ENCODE data around the gene ALX3.

The ALX3 gene

GRCh38 chr1:110070671-110071242 lies at the start of gene ALX3:
Gene ALX3, minus strand, starts transcription at chr1:110070672. Its CDS starts 60 bp downstream, at chr1:110070612.
- no peak for DNase-seq

- no peak for DNase-seq
Measured at GRCh38 chr1:110119843-110120242, 49.4 kb upstream of the ALX3 start.

GRCh38 chr1:110118636-110119396 lies 48.3 kb upstream of the ALX3 start:
- no peak for DNase-seq

DNA sequence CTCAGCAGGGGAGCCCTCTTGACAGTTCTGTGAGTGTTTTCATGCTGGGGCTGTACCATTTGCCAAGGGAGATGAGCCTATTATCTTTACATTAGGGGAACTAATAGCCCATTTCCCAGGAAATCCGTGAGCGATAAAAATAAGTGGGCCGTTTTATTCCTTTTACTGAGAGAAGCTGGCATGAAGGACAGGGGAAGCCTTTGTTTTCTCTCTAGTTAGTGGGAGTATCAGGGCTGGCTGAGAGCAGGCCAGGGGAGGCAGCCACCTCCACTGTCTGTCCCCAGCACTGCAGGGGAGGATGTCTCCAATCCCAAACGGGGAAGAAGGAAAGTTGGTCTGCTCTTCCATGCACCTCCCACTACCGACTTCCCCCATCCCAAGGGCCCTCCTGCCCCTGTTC lies 44.3 kb upstream of the ALX3 start:
- no peak for DNase-seq

DNA sequence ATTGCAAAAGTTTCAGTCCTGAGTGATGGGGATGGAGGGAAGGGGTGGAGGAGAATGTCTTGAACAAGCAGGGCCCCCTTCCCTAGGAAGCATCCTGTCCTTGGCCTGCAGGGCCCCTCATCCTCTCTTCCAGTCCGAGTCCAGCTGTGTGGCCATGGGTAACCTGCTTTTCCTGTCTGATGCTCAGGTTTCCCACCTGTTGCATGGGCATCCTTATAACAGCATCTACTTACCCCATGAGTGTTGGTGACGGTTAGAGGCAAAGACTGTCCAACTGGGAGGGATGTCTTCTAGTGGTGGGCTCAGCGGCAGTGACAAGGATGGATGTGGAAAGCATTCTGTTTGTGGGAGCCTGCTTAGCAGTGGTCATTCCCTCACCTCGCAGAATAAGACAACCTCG lies 43.7 kb upstream of the ALX3 start:
- DNase-seq, result no peak

- DNase-seq, result no peak
Measured at GRCh38 chr1:110113551-110113950, 43.1 kb upstream of the ALX3 start.

DNA sequence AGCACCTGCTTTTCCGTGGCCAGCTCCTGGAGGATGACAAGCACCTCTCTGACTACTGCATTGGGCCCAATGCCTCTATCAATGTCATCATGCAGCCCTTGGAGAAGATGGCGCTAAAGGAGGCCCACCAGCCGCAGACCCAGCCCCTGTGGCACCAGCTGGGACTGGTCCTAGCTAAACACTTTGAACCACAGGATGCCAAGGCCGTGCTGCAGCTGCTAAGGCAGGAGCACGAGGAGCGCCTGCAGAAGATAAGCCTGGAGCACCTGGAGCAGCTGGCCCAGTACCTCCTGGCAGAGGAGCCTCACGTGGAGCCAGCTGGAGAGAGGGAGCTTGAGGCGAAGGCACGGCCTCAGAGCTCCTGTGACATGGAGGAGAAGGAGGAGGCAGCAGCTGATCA lies 42.2 kb upstream of the ALX3 start:
- no peak for DNase-seq

- DNase-seq, result no peak
Measured at GRCh38 chr1:110112143-110112542, 41.7 kb upstream of the ALX3 start, which contains the start of gene UBL4B. Gene UBL4B, plus strand, starts transcription at chr1:110112443. Its CDS starts 92 bp downstream, at chr1:110112535.

- DNase-seq, result no peak
Measured at GRCh38 chr1:110111081-110111480, 40.6 kb upstream of the ALX3 start.

DNA sequence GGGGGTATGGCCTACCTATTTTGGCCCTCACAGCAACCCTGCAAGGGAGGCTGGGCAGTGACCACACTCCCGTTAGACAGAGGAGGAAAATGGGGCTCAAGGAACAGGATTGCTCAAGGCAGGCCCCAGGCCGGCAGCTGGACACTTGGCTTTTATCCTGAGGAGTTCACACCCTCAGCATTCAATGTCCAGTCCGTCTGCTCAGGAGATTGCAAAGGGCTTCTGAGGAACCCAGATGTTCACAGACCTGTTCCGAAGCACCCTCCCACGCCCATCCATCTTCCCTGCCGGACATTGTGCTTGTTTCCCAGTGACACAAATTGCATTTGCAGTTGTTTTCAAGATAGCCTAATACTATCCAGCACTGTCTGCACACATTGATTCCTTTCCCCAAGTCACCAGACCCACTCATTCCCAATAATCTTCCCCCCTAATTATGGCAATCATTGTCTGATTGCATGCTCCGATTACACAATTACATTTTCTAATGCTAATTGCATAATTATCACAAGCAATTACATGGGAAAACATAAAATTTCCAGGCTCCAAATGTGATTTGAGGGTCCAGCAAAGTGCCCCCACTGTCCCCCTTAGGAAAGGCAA lies 37.5 kb upstream of the ALX3 start:
- peak; percentile 31 for DNase-seq

DNA sequence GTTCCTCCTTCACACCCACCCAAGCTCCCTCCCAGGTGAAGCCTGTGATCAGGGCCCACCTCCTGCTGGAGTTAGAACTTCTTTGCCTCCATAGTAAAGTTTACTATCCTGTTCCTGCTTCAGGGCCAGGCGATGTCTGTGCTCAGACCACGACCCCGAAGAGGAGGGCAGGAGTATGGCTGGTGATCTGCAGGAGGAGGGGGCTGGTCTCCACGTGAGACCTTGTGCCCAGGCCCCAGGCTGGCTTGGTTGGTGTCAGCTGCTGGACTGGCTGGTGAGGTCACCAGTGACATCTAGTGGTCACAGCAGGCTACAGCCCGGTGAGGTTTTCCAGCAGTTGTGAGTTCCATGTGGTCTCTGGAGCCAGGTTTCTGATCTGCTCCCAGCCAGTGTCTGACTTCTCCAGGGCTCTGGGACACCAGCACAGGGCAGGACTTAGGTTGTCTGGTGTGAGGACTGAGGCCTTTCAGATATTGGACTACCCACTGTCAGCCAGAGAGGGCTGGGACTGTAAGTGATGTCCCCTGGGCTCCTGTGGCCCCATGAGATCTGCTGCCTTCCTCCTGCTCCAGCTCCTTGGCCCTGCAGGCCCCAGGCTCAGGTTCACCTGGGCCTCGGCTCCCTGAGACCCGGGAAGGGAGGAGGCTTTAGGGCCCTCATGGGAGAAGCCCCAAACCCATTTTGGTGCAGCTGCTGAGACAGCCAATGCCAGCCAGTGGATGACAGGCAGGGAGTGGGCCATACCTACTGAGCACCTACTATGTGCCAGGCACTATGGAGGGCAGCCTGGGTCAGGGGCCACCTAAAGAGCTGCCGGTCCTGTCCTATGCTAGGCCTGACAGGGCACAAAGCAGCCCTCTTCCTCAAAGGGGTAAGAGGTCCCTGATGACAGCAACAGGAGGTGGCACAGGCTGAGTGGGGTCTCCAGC lies 35.8 kb upstream of the ALX3 start:
- DNase-seq, result peak; percentile 59

GRCh38 chr1:110102081-110102480 lies 31.6 kb upstream of the ALX3 start:
- DNase-seq, result no peak

DNA sequence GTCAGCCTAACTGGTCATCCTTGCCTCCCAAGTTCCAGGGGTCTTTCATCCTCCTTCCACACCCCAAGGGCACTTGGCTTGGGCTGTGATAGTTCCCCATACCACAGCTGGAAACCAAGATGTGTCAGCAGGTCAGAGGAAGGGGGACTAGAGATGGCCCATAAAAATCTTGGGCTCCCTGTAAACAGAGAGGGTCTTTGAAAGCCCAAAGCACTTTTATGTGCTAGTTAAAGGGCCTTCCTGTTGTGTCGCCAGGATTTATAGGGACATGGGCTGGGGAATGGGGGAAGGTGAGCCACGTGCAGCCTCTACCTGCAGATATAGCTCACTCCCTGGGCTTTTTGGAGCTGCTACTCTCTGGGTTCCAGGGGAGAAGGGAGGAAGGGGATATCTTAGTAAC lies 29.9 kb upstream of the ALX3 start:
- DNase-seq, result no peak

DNA sequence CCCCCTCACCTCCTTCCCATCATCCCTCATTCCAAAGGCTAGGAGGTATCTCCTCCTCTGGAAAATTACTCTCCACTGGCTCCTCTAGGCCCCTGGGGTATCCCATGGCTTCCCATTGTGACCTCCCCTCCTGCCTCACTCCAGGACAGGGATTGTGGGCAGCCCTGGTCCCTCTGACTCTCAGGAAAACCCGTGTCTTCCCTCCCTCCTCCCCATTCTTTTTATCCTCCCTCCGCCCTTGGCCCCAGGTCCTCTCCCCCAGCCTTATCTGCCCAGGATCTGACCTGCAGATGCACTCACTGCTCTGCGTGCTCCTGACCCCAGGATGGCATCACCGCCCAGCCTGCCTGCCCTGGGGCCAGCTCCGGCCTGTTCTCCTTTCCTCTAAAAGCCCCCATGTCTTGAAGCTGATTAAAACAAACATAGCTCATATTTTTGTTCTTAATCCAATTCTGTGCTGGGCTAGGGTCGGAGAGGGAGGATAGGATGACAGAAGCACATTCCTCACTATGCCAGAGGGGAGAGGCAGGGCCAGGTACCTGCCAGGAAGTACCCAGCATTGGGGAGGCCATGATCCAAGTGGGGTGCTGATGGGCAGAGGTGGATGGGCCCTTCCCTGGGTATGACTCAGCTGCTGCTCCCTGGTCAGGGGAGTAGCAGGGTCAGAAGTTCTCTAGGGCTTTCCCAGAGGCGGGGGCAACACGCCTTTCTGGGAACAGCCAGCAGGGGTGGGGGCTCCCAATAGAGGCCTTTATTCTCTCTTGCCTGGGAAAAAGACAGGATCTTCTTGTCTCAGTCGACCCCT lies 28.0 kb upstream of the ALX3 start:
- DNase-seq, result no peak

DNA sequence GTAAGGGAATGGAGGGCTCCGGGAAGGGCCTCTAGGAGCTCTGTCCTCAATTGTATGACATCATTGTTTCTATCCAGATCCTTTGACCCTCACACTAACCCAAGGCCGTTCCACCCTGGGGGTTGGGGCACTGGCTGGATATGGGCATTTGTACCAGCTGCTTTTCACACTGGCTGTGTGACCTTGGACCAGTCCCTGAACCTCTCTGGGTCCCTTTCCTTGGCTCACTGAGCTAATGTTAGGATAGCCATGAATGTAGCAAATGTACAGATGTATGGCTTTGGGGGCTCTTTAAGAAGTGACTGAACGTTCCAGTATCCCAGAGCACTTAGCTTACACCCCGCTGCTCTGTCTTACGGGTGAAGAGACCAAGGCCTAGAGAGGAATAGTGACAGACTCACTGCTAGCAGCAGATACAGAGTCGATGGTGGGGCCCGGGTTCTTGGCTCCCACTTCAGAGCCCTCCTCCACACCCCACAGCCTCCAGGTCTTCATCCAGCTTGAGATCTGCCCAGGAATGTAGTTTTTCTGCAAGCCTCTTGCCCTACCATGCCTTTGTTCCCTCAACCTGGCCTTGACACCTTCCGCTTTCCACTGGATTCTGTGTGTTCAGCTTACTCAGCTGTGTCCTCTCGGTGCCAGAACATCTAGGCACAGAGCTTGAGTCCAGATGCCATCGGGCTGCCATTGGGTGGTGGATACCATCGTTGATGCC lies 27.2 kb upstream of the ALX3 start:
- no peak for DNase-seq

DNA sequence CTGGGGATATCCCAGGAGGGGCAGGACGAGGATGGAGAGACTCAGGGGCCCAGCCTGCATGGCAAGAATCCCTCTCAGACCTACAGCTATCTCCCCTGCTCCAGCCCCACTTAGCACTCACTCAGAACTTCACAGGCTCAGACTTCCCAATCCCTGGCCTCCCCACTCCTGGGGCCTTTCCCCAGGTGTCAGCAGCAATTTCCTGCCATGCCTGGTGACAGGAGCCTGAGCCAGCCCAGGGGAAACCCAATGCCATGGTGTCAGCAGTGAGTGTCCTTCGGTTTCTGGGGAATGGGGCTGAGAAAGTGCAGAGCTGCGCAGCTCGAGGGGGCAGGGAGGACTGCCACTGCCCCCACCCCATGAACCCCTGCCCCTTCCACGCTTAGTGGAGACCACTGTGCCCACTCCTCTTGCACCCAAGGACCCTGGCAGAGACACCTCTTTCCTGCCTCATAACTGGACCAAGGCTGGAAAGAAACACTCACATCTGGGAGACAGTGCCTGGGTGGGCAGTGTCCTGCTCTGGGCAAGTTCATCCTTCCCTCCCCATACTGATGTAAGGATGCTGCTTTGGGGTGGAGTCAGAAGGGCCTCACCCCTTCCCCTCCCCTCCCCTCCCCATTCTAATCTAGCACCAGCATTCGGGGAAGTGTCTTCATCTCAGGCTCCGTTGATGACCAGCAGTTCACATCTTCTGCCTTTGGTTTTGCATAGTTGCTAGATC lies 24.6 kb upstream of the ALX3 start:
- DNase-seq, result no peak

- no peak for DNase-seq
Measured at GRCh38 chr1:110092991-110093390, 22.5 kb upstream of the ALX3 start.

- no peak for DNase-seq
Measured at GRCh38 chr1:110091791-110092190, 21.3 kb upstream of the ALX3 start.

DNA sequence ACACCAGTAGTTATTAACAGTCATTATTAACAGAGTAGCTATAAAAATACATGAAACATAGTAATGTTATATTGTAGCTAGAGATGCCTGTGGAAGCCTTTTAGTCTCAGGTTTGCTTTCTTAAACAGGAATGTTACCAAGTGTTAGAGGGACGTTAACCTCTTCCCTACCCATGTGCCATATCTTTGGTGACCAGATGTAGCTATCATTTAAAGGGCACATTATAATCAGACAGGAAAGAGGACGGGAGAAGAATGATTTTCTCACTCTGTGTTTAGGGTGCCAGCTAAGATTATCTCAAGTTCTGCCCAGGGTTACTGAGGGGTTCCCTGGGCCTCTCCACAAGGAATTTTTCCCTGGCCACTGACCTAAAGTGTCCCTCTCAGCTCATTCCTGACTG lies 20.9 kb upstream of the ALX3 start:
- no peak for DNase-seq

DNA sequence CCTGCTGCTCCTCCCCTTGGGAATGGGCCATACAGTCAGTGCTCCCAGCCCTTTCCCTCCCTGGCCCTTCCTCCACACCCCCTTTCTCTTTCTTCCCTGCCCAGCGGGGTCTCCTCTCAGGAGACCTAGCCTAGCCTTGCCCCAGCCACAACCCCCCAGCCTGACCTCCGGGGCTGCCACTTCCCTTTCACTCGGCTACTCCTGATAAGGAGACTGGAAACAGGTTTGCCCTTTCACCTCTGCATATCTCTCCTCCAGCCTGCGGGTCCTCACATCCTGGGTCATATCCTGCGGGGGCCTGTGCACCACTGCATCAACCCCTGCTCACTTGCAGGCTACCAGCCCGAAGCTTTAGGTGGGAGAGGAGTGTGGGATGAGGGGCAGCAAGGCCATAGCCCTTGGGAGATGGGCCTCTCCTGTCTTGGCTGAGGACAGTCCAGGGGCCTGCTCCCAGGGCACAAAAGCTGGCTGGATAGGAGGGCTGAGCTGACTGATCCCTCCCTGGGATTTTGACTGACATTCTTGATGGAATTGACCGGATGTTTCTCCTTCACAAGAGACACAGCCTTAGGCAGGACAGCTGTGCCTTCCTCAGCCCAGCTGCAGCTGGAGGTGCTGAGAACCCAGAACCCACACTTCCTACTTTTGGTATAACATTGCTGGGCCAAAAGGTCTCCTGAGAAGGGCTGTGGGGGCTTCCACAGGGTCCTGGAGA lies 19.2 kb upstream of the ALX3 start:
- no peak for DNase-seq
